ENCODE data around the gene LRP11.

GRCh38 chr6:149881066-149881766 lies 17.1 kb upstream of the LRP11 start:
- no peak for TF ChIP-seq EZH2phosphoT487 (IDR thresholded peaks at IDR 0.05; ENCODE audit: borderline replicate concordance)
- TF ChIP-seq, protein P1, sequence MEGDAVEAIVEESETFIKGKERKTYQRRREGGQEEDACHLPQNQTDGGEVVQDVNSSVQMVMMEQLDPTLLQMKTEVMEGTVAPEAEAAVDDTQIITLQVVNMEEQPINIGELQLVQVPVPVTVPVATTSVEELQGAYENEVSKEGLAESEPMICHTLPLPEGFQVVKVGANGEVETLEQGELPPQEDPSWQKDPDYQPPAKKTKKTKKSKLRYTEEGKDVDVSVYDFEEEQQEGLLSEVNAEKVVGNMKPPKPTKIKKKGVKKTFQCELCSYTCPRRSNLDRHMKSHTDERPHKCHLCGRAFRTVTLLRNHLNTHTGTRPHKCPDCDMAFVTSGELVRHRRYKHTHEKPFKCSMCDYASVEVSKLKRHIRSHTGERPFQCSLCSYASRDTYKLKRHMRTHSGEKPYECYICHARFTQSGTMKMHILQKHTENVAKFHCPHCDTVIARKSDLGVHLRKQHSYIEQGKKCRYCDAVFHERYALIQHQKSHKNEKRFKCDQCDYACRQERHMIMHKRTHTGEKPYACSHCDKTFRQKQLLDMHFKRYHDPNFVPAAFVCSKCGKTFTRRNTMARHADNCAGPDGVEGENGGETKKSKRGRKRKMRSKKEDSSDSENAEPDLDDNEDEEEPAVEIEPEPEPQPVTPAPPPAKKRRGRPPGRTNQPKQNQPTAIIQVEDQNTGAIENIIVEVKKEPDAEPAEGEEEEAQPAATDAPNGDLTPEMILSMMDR (conservative IDR thresholded peaks at IDR 0.05; ENCODE audit: low read length) = no peak
